ENCODE results near the gene ACACA. TPM values are rescaled to one million over a fixed set of nuclear protein-coding genes. Genes with fewer than 3 reads are reported as not detected.

The ACACA gene
- polyA plus RNA-seq, 4 donors, result 38.8 to 48.6 (median 43.3) TPM

DNA sequence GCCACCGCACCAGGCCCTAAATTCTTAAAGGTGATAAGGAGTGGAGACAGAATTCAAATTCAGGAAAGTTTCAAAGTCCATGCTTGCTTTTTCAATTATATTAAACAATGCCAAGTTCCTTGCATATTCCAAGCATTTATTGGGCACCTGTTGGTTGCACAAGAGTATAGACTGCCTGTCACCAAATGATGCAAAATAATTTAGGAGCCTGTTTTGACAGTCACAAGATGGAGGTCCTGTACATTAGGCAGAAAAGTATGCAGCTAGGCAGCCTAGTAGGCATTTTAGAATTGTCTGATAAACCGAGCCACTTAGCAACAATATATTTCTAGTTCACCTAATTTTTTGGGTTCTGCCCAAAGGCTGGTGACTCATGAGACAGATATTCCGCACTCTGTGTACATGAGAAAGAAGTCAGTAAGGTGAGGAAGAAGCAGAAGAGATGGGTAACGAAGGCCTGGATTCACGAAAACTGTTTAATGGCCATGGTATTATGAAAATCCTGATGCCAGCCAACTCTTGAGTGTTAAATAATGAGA is 7.3 kb downstream of the ACACA start:
- DNase-seq (ENCODE audit: low read depth in 4 of 4, low spot score in 3 of 4), result no peak

DNA sequence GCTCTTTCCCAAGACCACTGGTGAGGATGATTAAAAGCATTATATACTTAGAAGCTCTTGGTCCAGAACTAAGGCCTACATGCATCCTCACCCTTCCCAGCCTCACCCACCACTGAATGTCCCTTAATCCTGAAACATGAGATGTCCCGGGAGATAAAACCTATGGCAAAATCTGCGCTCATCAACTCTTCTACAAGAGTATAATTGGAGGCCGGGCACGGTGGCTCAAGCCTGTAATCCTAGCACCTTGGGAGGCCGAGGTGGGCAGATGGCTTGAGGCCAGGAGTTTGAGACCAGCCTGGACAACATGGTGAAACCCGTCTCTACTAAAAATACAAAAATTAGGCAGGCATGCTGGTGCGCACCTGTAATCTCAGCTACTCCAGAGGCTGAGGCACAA is 13.3 kb downstream of the ACACA start:
- no peak for DNase-seq (ENCODE audit: low read depth in 4 of 4, low spot score in 3 of 4)

GRCh38 chr17:37392024-37392590 is 14.5 kb downstream of the ACACA start:
- no peak for DNase-seq (ENCODE audit: low read depth in 4 of 4, low spot score in 3 of 4)

GRCh38 chr17:37391146-37391545 is 15.5 kb downstream of the ACACA start:
- no peak for DNase-seq (ENCODE audit: low read depth in 4 of 4, low spot score in 3 of 4)

GRCh38 chr17:37389160-37389559 is 17.5 kb downstream of the ACACA start:
- DNase-seq (ENCODE audit: low read depth in 4 of 4, low spot score in 3 of 4), result no peak

GRCh38 chr17:37388266-37388665 is 18.4 kb downstream of the ACACA start:
- no peak for DNase-seq (ENCODE audit: low read depth in 4 of 4, low spot score in 3 of 4)

DNA sequence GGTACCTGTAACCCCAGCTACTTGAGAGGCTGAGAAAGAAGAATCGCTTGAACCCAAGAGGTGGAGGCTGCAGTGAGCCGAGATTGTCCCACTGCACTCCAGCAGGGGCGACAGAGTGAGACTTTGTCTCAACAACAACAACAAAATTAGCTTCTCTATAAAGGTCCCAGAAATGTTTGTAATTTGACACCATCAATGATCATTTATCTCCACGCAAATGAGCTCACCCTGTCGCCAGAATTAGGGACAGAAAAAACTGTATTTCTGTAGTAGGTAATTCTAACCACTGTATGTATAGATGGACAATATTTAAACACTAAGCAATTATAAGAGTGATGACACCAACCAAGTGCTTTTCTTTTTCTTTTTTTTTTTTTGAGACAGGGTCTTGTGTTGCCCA is 20.2 kb downstream of the ACACA start:
- no peak for DNase-seq (ENCODE audit: low read depth in 4 of 4, low spot score in 3 of 4)

- no peak for DNase-seq (ENCODE audit: low read depth in 4 of 4, low spot score in 3 of 4)
These were observed 21.1 kb downstream of the ACACA start for GRCh38 chr17:37385474-37385990.

GRCh38 chr17:37384560-37385149 is 22.0 kb downstream of the ACACA start:
- no peak for DNase-seq (ENCODE audit: low read depth in 4 of 4, low spot score in 3 of 4)

- DNase-seq (ENCODE audit: low read depth in 4 of 4, low spot score in 3 of 4), result no peak
These were observed 24.6 kb downstream of the ACACA start for GRCh38 chr17:37382056-37382455.

- DNase-seq (ENCODE audit: low read depth in 4 of 4, low spot score in 3 of 4), result no peak
These were observed 30.9 kb downstream of the ACACA start, which contains the start of gene C17orf78 for GRCh38 chr17:37375706-37376105. C17orf78 (plus strand) TSS chr17:37375985; CDS start chr17:37376093, 108 bp downstream.

DNA sequence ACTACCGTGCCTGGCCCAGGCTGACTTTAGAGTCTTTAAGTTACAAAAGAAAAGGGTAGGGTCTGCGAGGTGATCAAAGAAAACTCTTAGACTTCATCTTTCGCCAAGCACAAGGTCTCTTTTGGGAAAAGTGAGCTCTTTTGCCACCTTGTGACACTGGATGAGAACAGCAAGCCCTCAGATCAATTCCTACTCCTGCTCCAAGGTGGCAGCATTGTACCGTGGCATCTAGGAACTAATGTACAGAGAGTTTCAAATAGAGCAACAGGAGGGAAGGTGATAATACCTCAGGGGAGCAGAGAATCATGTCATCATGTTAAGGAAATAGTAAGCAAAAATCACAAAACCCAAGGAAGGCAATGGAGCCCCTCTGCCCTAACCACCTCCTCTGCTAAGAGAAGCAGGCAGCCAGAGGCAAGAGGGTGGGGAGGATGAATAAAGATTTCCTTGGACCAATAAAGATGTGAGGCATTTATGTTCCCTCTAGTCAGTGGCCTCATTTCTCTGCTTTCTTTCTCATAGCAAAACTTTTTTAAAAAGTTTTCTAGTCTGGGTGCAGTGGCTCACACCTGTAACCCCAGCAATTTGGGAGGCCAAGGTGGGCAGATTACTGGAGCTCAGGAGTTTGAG is 33.0 kb downstream of the ACACA start:
- DNase-seq (ENCODE audit: low read depth in 4 of 4, low spot score in 3 of 4), result peak; percentile 61 to 78 (median 74)

DNA sequence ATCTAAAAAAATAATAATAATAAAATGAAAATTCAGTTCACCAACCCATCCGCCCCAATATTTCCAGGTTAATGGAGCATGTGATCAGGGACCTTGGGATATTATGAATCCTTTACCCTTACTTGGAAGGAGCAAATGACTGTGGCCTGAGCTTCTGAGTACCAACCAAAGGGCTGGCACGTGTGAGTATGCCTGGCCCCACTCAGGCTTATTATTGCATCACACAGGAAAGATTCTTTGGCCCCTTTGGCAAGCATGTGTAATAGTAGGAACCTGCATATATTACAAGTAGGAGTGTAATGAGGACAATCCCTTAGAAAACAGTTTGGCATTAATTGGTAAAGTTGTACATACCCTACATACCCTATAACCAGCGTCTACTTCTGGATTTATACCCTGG is 38.1 kb downstream of the ACACA start:
- DNase-seq (ENCODE audit: low read depth in 4 of 4, low spot score in 3 of 4), result no peak

GRCh38 chr17:37365589-37365988 is 41.0 kb downstream of the ACACA start:
- no peak for DNase-seq (ENCODE audit: low read depth in 4 of 4, low spot score in 3 of 4)

DNA sequence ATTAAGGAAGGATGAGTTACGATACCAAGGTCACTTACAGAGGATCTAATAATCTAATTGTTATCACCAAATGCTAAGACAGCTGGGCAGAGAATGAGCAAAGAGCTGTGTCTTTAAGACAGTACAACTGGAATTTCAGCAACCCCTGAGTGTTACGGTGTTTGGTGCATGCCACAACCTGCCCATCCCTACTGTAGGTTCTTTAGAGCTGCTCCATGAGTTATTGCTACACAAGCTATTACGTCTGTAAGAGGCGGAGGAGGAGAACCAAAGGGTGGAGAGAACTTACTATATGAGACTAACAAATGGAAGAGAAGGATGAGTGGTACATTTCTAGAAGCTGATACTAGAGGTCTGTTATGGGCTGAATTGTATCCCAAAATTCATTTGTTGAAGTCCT is 45.1 kb downstream of the ACACA start:
- no peak for DNase-seq (ENCODE audit: low read depth in 4 of 4, low spot score in 3 of 4)

DNA sequence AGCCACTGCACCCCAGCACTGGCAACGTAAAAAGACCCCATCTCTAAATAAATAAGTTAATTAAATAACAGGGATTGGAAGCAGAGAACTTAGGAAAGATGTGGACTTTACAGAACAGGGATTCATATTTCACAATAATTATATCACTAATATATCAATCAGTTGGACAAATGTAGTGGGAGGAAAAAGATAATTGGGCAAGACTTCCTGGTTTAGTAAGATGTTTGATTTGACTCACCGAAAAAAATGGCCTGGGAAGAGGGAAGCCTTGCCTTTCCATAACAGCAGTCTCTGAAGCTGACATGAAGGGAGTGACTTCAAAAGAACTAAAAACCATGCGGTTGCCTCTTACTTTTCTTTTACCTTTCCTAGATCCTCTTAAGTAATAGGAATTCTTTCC is 46.0 kb downstream of the ACACA start:
- no peak for DNase-seq (ENCODE audit: low read depth in 4 of 4, low spot score in 3 of 4)

DNA sequence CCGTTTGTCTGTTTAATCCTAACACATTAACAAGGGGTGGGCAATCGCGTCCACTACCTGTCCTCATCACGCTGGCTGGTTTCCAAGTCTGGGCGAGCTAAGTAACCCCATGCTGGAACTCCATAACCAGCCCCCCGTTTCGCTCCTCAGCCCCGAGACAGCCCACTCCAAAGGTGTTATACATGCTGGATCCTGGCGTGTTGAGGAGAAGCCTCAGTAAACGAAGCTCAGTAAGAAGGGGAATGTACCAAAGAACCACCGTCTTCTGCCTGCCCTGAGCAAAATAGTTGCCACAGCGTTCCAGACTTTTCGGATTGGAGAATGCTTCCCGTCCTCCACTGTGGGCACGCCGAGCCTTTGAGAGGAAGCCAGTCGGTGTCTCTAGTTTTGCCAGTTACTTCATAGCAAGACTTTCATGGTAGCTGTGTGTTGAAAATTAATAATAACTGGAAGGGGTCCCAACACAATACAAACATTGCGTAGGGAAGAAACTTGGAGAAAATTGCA is 46.9 kb downstream of the ACACA start:
- peak in 2 of 4 donors; percentile 34 to 40 for DNase-seq (ENCODE audit: low read depth in 4 of 4, low spot score in 3 of 4)

DNA sequence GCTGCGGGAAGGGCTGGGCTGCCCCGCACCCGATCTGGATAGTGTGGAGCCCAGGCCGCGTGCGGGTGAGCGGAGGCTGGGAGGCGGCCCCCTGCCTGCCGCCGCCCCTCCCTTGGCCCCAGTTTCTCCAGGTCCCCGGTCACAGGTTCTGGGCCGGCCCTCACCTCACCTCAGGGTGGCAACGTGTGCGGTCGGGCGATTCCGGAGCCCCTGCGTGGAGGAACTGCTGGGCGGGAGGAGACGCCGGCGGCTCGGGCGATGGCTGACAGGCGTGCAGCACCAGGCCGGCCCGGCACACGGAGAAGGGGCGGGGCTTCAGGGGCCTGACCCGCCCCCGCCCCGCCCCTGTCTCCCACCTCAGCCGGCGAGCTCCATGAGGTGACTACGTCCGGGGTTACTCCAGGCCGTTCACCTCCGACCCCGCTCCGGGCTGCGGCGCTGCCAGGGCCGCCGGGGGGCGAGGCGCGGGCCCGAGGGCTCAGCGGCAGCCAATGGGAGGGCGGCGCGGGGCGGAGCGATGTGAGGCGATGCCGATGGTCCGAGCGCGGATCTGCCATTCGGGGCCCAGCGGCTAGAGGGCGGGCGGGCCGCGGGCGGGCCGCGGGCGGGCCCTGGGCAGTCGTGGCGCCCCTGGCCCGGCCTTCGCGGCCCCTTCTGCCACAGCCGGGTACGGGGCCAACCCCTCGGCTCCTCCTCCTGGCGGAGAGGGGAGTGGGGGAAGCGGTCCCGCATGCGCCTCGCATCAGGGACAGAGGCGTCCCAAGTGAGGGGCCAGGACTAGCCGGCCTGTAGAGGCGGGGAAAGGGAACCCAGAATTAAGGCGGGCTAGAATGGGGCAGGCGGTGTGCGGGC is 47.6 kb downstream of the ACACA start:
- peak; percentile 78 to 86 (median 82) for DNase-seq (ENCODE audit: low read depth in 4 of 4, low spot score in 3 of 4)

DNA sequence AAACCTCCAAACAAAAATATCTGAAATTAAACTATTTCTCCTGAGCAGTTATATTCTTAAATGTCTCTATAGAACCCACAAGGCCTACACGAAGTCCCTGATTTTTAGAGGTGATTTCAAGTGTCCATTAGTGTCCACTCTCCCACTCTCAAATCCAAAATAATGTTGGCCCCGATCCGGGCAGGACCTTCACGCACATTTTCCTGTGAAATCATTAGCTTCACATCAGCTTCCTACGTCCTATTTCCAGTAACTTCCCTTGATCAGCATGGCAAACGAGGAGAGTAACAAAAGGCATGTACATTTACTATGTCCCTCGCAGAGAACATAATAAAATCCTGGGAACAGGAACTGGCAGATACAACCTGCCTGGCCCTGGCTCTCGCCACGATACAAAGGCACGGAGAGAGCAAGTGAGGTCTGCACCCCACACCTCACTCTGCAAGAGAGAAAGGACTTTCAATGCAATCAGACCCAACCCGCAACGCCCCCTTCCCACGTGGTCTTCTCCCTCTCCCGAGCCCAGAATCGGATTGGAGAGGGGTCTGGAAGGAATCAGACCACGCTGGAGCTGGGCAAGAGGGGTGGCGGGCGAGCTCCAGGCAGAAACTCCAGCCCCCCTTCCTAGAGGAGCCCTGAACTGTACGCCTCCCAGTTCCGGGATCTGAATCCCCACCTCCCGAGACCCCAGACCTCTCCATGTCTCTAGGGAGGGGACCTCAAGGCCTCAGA is 48.4 kb downstream of the ACACA start:
- DNase-seq (ENCODE audit: low read depth in 4 of 4, low spot score in 3 of 4), result peak in 2 of 4 donors; percentile 41 to 49
